ENCODE measurements around the gene TNFRSF4.

The TNFRSF4 gene

DNA sequence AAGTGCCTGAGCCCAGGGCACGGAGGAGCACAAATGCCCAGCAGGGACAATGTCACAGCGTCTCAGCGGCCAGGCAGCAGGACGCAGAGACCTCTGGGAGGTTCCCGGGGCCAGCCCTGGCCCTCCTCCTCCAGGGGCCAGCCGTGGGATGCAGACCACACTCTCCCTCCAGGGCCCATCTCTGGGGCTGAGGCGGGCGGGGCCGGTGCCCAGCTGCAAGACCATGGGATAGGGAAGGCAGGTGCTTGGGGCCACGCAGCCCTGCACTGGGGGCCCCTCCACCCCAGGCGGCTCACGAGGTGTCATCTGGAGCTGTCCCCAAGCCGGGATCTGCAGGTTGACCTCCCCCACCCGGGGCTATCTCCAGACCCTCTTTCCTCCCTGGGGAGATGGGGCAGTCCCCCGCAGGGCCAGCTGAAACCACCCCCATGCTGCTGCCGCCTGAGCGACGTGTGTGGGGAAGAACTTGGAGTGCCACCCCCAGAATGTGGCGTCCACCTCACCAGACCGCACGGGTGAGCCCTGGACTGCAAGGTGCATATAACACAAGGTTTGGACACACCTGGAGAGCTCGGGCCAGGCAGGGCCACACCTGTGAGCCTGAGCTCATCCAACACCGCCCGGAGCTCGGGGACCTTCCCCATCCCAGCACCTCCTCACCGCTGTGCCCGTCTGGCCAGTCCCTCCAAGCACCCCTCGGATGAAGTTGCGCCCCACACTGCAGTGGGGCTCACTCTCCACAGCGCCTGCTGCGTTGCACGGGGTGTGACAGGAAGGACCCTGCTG, 44.3 kb downstream of the TNFRSF4 start:
- no peak for DNase-seq (ENCODE audit: low spot score)

DNA sequence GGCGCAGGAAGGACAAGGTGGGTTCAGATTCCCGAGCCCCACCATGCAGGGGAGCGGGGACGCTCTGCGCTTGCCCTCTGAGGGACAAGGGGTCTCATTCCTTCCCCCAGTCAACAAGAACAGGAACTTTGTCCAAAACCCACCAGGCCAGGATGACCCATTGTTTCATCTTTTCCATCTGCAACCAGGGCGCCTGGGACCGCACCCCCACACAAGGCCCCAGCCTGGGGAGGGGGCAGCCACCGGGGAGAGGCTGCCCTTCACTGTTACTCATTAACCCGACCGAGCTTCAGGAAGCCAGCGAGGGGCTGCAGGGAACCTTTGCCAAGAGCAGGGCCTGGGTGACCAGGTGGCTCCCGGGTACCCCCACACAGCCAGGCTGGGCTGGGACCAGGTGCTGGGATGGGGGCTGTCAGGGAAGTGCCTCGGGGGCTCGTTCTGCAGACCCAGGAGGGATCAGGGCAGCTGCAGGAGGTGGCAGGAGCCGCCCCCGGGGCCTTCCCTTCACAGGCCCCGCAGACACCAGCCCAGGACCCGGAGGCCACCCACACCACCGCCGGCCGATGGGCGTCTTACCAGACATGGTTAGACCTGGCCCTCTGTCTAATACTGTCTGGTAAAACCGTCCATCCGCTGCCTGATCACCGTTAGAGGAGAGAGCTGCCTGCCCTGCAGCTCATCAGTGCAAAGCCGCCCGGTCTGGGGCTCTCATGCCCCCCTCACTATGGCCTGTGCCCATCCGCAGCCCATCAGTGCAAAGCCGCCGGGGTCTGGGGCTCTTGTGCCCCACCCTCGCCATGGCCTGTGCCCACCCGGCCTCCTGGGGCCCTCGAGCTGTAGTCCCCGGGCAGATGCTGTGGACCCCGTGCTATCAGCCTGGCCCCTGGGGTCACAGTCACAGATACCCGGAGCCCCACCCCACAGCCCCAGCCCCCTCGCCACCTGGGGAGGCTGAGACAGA, 45.2 kb downstream of the TNFRSF4 start:
- DNase-seq (ENCODE audit: low spot score): no peak

DNA sequence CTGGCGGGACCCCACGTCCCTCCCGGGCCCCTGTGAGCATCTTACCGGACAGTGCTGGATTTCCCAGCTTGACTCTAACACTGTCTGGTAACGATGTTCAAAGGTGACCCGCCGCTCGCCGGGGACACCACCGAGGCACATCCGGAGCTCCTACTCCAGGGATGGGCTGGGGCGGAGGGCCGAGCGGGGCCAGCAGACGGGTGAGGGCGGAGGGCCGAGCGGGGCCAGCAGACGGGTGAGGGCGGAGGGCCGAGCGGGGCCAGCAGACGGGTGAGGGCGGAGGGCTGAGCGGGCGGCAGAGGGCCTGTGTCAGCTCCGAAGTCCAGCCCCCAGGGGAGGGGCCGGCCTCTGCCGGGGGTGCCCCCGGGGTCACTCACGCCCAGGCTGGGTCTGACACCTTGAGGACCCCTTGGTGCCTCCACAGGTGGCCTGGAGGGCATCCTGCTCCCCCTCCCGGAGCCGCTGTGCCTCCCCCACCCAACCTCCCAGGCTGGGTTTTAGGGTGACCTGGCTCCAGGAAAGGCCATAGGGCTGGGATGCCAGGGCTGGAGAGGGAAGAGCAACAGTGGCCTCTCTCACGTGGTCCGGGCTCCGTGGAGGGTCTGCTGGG, 46.0 kb downstream of the TNFRSF4 start:
- DNase-seq (ENCODE audit: low spot score): no peak

DNA sequence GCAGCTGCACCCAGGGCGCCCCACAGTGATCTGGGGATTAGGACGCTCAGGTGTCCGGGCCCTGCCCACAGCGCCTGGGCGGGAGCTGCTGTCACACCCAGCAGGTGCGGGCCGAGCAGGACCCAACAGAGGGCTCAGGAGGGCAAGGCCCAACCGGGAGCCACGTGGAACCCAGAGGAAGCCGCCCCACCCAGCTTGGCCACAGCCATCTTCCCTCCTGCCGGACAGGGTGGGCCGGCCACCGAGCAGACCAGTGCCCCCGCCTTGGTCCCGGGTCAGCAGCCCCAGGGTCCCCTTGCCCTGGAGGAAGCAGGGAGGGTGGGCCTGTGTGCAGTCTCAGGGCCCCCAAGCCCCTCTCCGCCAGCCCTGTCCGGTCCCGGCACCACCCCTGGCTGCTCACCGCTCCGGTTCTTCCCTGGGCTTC, 46.5 kb downstream of the TNFRSF4 start:
- no peak for DNase-seq (ENCODE audit: low spot score)

DNA sequence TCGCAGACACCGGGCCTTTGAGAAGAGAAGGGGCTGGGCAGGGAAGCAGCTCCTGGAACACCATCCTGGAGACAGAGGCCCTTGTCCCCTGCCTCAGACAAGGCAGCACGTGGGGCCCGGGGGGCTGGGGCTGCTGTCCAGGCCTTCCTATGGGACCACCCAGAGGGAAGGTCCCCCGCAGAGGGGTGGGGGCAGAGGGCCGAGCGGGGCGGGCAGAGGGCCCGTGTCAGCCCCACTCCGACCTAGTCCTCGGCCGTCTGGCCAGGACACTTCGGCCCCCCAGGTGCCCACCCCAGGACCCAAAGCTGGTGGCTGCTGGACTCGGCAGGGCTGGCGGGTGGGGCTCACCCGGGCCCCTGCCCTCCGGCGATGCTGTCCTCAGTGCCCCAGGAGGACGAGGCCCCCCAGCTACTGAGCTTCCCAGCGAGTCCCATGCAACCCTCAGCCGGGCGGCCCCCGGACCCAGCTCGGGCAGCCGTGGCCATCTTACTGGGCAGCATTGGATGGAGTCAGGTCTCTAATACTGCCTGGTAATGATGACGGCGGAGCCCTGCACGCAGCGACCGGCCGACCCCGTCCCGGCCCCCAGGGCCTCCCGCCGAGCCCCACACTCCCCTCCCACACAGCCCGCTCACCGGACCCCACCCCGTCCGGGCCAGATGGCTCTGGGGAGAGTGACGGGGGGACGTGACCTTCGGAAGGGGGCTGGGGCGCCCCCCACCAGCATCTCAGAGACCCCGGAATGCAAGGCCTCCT, 47.1 kb downstream of the TNFRSF4 start:
- no peak for DNase-seq (ENCODE audit: low spot score)

DNA sequence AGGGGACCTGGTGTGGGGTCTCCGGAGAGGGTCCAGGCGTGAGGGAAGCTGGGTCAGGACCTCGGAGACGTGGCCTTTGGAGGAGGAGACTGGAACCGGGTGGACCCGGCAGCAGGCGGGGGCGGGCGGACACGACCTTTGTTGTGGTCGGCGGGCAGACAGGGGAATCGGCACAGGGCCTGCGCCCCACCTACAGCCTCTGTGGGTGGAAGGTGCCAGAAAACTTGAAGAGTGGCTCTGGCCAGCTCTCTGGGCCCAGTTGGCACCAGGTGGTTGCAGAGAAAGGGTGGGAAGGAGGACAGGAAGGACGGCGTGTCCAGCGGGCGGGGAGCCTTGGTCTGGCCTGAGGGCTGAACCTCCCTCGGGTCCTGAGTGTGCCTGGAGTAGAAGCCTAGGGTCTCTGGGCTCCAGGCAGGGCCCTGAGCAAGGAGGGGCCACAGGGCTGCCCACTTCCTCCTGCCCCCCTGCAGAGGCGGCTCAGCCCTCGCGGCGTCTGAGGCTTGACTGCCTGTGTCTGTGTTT, 48.0 kb downstream of the TNFRSF4 start:
- DNase-seq (ENCODE audit: low spot score): no peak

DNA sequence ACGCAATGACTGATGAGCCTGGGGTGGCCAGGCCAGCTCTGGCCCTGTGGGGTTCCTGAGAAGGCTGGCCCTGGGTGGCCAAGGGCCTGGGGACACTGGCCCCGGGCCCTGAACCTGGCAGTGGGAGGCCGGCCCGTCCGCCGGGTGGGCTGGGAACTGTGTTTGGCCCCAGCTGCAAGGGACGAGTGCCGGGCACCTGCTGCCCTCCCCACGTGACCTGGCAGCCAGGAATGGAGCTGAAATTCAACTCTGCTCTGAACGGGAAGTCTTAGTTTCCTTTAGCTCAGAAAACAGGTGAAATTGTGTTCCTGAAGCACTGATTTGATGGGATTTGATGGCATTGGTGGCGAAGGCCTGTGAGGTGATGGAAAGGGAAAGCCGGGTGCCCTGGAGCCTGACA, 48.5 kb downstream of the TNFRSF4 start:
- DNase-seq (ENCODE audit: low spot score): no peak

DNA sequence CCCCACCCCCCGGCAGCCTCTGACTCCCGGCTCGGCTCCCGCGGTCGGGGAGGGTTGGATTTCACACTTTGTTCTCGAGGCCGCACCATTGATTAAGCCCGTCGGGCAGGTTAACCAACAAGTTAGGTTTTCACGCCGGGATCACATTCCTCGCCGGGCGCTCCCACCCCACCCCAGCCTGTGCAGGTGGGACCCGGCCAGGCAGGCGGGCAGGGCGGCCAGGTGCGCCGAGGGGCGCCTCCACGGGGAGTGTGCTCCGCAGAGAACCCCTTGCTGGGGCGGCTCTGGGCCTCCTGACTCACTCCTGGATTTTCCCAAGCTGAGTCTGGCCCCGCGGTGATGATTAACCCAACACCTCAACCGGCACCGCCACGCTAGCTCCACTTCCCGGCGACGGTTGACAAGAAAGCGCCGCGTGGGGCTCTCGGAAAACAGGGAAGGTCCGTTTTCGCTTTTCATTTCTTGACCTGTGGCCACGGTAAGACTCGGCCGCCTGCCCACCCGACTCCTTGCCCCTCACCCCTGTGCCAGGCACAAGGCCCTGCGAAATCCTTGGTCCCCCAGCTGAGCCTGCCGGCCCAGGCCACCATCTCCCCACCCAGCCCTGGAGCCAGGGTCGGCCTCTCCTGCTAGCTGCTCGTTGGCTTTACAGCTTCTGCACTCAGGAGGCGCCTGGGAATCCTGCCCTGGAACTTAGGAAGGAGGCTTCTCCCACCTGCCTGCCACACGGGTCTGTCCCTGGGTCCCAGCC, 49.1 kb downstream of the TNFRSF4 start:
- no peak for DNase-seq (ENCODE audit: low spot score)

DNA sequence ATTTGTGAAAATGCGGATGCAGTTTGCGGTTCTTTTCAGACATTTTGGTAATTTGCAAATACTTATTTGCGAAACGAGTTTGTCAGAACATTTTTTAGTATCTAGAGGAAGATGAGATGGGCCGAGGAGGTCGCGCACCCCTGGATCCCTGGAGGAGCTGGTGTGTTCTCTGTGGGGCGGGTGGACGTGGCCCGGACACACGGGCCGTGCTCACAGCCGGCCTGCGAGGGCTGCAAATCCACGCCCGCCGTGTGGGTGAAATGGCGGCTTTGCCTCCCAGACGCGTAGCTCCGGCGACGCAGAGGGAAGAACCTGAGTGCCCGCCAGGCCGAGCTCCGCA, 49.6 kb downstream of the TNFRSF4 start:
- DNase-seq (ENCODE audit: low spot score): no peak

DNA sequence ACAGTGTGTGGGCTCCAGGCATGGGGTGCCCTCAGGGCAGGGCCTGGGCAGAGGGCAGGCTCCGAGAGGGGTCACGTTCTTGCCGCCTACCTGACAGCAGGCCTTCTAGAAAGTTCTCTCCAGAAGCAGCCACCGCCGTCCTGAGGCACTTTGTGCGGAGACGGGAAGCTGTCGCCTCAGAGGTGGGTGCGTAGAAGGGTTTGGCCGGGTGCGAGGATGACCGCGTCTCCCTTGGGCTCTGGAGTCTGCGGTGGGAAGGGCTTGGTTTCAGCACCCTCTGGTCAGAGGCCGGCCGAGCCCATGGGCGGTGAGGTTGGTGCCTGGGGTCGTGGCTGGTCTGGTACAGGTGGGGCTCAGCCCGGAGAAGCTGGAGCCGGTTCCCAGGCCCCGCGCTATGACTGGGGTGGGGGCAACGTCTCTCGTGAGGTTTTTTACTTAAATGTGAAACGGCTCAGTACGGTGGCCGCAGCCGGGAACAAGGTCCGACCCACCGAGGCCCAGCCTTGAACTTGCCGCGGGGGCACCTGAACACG, 50.3 kb downstream of the TNFRSF4 start:
- DNase-seq (ENCODE audit: low spot score): no peak

DNA sequence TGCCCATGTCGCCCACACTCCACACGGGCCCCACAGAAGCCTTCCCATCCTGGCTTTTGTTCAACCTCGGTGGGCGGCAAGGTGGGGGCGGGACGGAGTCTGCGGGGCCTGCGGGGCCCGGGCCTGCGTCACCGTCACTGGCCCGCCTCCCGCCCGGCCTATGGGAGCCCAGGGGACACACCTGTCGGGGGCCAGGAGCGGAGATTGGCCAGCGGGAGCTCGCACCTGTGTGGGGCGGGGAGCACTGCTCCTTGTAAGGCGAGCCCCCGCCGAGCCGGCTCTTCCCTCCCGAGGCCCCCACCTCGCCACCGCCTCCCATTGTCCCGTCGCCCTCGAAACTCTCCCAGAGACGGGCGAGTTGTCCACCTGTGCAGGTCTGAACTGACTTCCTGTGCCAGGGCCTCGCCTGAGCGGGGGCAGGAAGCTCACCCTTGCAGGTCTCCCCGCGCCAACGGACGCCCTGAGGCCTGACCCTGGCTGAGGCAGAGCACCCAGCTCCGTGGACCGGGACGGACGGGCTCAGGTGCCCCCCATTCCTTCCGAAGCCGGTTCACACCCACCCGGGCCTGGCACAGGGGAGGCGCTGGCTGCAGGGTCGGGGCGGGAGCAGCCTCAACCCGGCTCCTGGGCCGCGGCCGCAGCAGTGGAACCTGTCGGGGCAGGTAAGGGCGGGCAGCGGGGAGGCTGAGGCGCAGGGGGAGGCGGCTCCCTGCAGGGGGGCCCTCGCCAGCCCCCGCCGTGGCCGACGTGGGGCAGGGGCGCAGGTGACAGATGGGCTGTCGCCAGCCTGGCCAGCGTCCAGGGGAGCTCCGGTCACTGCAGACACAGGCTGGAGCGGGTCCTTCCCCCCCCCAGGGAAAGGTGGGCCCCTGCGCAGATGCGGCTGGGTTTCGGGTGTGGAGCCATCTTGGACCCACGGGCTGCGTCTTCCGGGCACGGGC, 51.1 kb downstream of the TNFRSF4 start:
- no peak for DNase-seq (ENCODE audit: low spot score)

DNA sequence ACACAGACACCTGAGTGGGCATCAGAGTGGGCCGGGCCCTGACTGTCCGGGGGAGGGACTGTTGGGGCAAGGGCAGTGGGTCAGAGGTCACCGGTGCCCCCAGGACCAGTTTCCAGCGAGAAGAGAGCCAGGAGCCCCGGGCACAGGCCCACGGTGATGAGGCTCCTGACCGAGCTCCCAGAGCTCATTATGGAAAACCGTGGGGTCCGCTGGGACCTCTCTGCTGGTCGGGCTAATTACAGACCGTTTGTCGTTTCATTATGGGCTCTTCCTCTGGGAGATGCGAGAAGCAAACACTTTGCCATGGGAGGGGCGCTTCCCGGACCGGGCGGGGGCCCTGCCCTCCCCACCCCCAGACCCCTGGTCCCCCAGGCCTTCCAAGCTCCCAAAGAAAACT, 52.3 kb downstream of the TNFRSF4 start:
- no peak for DNase-seq (ENCODE audit: low spot score)
